ENCODE results near the gene OGT.

The OGT gene

GRCh38 chrX:71625471-71625870, 92.6 kb downstream of the OGT start:
- DNase-seq, result no peak
